ENCODE results near the gene IDH3A. TPM values are rescaled to one million over a fixed set of nuclear protein-coding genes. Genes with fewer than 3 reads are reported as not detected.

The IDH3A gene
- polyA plus RNA-seq, 3 donors = 46.5 to 85.0 (median 74.0) TPM

DNA sequence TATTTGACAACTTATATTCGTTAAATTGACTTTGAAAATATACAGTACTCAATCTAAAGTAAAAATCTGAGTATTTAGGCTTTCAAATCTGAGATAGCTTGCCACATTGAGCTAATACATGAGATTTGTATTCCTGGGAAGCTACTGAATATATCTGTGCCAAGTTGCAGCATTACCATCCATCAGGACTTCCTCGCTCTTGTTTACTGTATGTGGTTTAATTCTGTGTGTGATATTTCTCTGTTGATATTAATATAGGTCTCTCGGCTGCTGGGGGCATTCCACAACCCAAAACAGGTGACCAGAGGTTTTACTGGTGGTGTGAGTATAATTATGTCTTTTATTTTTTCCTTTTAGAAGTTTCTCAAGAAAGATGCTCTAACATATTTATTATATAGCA is 5.8 kb downstream of the IDH3A start:
- peaks cover 35% of the 10 kb centered on the region for H3K4me1 Mint-ChIP-seq
- H3K27ac Mint-ChIP-seq = peak overlapping the region in 1 of 7 donors; percentile 58
- Histone ChIP-seq H3K4me1 (ENCODE audit: control insufficient read depth in 1 of 2, insufficient read depth in 2 of 2, low read length in 2 of 2) (peaks cover 19 to 25% of the 10 kb centered on the region in 2 donors), H3K4me2 (replicated peaks; ENCODE audit: extremely low read depth, low read length, poor library complexity, severe bottlenecking) (no peak overlapping the region), H3K27me3 (ENCODE audit: control insufficient read depth in 2 of 2, insufficient read depth in 2 of 2, low read length in 2 of 2) (no peaks in the 10 kb centered on the region), H4K20me1 (ENCODE audit: insufficient read depth, low read length) (peaks cover 19% of the 10 kb centered on the region), H3K9ac (ENCODE audit: insufficient read depth, low read length, poor library complexity, severe bottlenecking) (no peak overlapping the region), H3K4me3 (replicated peaks in 1 of 3; ENCODE audit: low read depth in 2 of 3, low read length in 3 of 3) (no peak overlapping the region), H3K9me3 (replicated peaks in 1 of 2; ENCODE audit: control insufficient read depth in 1 of 2, insufficient read depth in 1 of 2, low read length in 2 of 2) (no peaks in the 10 kb centered on the region), H3K27ac (ENCODE audit: low read depth in 1 of 2, low read length in 2 of 2) (no peak overlapping the region), H3K79me2 (ENCODE audit: insufficient read depth, low read length) (peaks cover 47% of the 10 kb centered on the region), H2AFZ (ENCODE audit: insufficient read depth, low read depth, low read length, poor library complexity, severe bottlenecking) (no peak overlapping the region), H3K36me3 (replicated peaks in 1 of 2; ENCODE audit: control insufficient read depth in 1 of 2, insufficient read depth in 2 of 2, low read length in 2 of 2) (peaks cover 21 to 45% of the 10 kb centered on the region in 2 donors)
- no peak overlapping the region for H3K4me3 Mint-ChIP-seq
- peaks cover 0 to under 1% (median 0%) of the 10 kb centered on the region in 3 donors for H3K27me3 Mint-ChIP-seq (ENCODE audit: low read depth in 3 of 3)
- WGBS (ENCODE audit: insufficient coverage) = no CpG with 5 or more reads among the region's 3 CpGs
- peaks cover 40 to 48% of the 10 kb centered on the region in 2 donors for H3K36me3 Mint-ChIP-seq
- intact Hi-C loops (cut with micrococcal nuclease) = no loop called here
- TF ChIP-seq, protein P1, sequence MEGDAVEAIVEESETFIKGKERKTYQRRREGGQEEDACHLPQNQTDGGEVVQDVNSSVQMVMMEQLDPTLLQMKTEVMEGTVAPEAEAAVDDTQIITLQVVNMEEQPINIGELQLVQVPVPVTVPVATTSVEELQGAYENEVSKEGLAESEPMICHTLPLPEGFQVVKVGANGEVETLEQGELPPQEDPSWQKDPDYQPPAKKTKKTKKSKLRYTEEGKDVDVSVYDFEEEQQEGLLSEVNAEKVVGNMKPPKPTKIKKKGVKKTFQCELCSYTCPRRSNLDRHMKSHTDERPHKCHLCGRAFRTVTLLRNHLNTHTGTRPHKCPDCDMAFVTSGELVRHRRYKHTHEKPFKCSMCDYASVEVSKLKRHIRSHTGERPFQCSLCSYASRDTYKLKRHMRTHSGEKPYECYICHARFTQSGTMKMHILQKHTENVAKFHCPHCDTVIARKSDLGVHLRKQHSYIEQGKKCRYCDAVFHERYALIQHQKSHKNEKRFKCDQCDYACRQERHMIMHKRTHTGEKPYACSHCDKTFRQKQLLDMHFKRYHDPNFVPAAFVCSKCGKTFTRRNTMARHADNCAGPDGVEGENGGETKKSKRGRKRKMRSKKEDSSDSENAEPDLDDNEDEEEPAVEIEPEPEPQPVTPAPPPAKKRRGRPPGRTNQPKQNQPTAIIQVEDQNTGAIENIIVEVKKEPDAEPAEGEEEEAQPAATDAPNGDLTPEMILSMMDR (IDR thresholded peaks at IDR 0.05) = no peak
- no peak for DNase-seq
- H3K9me3 Mint-ChIP-seq = no peaks in the 10 kb centered on the region

DNA sequence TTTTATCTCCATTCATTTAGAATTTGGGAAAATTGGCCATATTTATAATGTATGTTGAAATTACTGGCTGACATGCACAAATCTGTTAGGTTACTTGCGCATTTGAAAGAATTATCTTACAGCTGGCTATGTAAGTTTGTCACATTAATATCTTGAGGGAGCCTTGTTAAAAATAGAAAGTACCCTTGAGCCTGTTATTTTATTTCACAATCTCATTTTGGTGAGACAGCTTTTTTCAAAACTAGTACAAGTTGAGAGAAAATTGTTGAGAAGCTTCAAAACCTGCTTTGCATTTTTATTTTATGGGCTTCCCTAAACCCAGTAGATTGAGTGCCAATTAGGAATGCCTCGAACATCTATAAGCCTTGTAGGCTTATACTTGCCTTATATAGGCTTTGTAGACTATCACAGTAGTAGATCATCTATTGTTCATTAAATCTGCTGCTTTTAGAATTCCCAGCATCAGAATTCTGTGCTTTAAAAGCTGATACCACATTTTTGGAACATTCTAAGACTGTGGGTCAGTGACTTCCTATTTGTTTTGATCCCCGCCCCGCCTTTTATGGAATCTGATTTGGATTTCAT is 6.3 kb downstream of the IDH3A start:
- H3K36me3 Mint-ChIP-seq = peaks cover 43 to 49% of the 10 kb centered on the region in 2 donors
- intact Hi-C loops (cut with micrococcal nuclease) = no loop called here
- Histone ChIP-seq H4K20me1 (ENCODE audit: insufficient read depth, low read length) (peaks cover 19% of the 10 kb centered on the region), H3K4me3 (replicated peaks in 1 of 3; ENCODE audit: low read depth in 2 of 3, low read length in 3 of 3) (no peak overlapping the region), H3K27ac (ENCODE audit: low read depth in 1 of 2, low read length in 2 of 2) (no peak overlapping the region), H3K4me2 (replicated peaks; ENCODE audit: extremely low read depth, low read length, poor library complexity, severe bottlenecking) (no peak overlapping the region), H3K4me1 (ENCODE audit: control insufficient read depth in 1 of 2, insufficient read depth in 2 of 2, low read length in 2 of 2) (peaks cover 14 to 20% of the 10 kb centered on the region in 2 donors), H3K9me3 (replicated peaks in 1 of 2; ENCODE audit: control insufficient read depth in 1 of 2, insufficient read depth in 1 of 2, low read length in 2 of 2) (no peaks in the 10 kb centered on the region), H3K79me2 (ENCODE audit: insufficient read depth, low read length) (peaks cover 42% of the 10 kb centered on the region), H3K36me3 (replicated peaks in 1 of 2; ENCODE audit: control insufficient read depth in 1 of 2, insufficient read depth in 2 of 2, low read length in 2 of 2) (peaks cover 25 to 50% of the 10 kb centered on the region in 2 donors), H3K27me3 (ENCODE audit: control insufficient read depth in 2 of 2, insufficient read depth in 2 of 2, low read length in 2 of 2) (no peaks in the 10 kb centered on the region), H3K9ac (ENCODE audit: insufficient read depth, low read length, poor library complexity, severe bottlenecking) (no peak overlapping the region), H2AFZ (ENCODE audit: insufficient read depth, low read depth, low read length, poor library complexity, severe bottlenecking) (no peak overlapping the region)
- peak overlapping the region in 3 of 7 donors; percentile 3 to 75 (median 14) for H3K27ac Mint-ChIP-seq
- H3K27me3 Mint-ChIP-seq (ENCODE audit: low read depth in 3 of 3) = no peaks in the 10 kb centered on the region
- DNase-seq = no peak
- H3K4me3 Mint-ChIP-seq = no peak overlapping the region
- TF ChIP-seq, protein P1 (IDR thresholded peaks at IDR 0.05) = no peak
- H3K9me3 Mint-ChIP-seq = no peaks in the 10 kb centered on the region
- WGBS (ENCODE audit: insufficient coverage) = no CpG with 5 or more reads among the region's 4 CpGs
- peaks cover 30% of the 10 kb centered on the region for H3K4me1 Mint-ChIP-seq

All from CD14-positive monocyte (primary cell).